Thyroid gland (tissue), 4 donors: ENCODE results near the gene DAND5. TPM values are rescaled to one million over a fixed set of nuclear protein-coding genes. Genes with fewer than 3 reads are reported as not detected.
A peak's percentile ranks its signal among the peaks of the same experiment; 100 is the strongest.

ENCODE experiments used
- DNase-seq, 2 donors: peaks; one replicate each; pipeline ENCODE4 v3.0.0-alpha.2; 2019
- H3K27ac ChIP-seq, 3 donors: fragments of 200-600 bp; sonication (generic); 1 replicate in 2 of 3; 2 replicates in 1 of 3; pipeline ENCODE4 v1.5.1; 2016 to 2019; ENCODE audit warnings: mild to moderate bottlenecking in 1 of 3, moderate library complexity in 1 of 3
- H3K27me3 ChIP-seq: fragments of 200-600 bp; sonication (generic); one replicate; pipeline ENCODE4 v1.5.1; 2019
- H3K36me3 ChIP-seq, 2 donors: fragments of 200-600 bp; sonication (generic); one replicate each; pipeline ENCODE4 v1.5.1; 2016 to 2019
- H3K4me1 ChIP-seq, 2 donors: fragments of 200-600 bp; sonication (generic); one replicate each; pipeline ENCODE4 v1.5.1; 2017 to 2019
- H3K4me3 ChIP-seq, 3 donors: fragments of 200-600 bp; sonication (generic); replicated peaks in 1 of 3; 1 replicate in 2 of 3; 2 replicates in 1 of 3; pipeline ENCODE4 v1.5.1; 2016; ENCODE audit warnings: mild to moderate bottlenecking in 1 of 3
- H3K9me3 ChIP-seq: fragments of 200-600 bp; sonication (generic); one replicate; pipeline ENCODE4 v1.5.1; 2017
- POLR2A ChIP-seq, 2 donors: fragments of 450-650 bp; IDR thresholded peaks; one replicate each; pipeline ENCODE4 v1.6.1; 2017; ENCODE audit warnings: antibody characterized with exemption in 2 of 2, mild to moderate bottlenecking in 2 of 2, moderate library complexity in 1 of 2
- WGBS, 2 donors: methylation state at CpG; one replicate each; pipeline ENCODE4 v1.1.5; 2017; 5-methylcytosine and 5-hydroxymethylcytosine counted together
- intact Hi-C: fragments of 100-400 bp; cut with DNase I; formaldehyde crosslinking; loops from one replicate; pipeline ENCODE4 v1.15.1; 2023
- total RNA-seq, 4 donors: library from RNA; depleted of rRNA; stranded (reverse); fragments of >200 nt; gene quantifications; one replicate each; pipeline ENCODE4 v1.2.3, GENCODE V29; 2016
- TF ChIP-seq, protein P1 (sequence below), 6 experiments: fragments of 200-600 bp in 3 of 6; fragments of 450-650 bp in 3 of 6; sonication (generic) in 3 of 6; IDR thresholded peaks; one replicate each; pipeline ENCODE4 v1.5.1; 2016 to 2019; ENCODE audit warnings: antibody characterized with exemption in 6 of 6, mild to moderate bottlenecking in 2 of 6, inconsistent platforms in 1 of 6, moderate library complexity in 1 of 6

The DAND5 gene
- total RNA-seq, 4 donors from 2014 or later, result 0.40 to 0.45 TPM; not detected in 2

DNA sequence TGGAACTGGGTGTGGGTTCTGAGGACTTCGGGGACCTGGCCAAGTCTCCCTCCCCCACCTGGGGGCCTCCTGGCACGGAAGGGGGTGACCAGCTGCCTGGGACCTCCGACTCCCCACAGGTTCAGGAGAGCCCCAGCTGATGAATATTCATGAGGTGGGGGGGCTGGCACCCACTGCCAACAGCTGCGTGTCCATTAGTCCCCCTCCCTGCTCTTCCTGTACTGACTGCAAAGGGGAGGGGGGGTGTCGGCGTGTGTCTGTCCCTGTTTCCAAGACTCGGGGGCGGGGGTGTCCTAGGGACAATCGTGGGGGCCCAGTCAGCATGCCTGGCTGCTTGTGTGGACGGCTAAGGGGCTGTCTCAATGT is 15.3 kb downstream of the DAND5 start:
- H3K36me3 ChIP-seq, result no peaks in the 10 kb centered on the region
- TF ChIP-seq, protein P1, sequence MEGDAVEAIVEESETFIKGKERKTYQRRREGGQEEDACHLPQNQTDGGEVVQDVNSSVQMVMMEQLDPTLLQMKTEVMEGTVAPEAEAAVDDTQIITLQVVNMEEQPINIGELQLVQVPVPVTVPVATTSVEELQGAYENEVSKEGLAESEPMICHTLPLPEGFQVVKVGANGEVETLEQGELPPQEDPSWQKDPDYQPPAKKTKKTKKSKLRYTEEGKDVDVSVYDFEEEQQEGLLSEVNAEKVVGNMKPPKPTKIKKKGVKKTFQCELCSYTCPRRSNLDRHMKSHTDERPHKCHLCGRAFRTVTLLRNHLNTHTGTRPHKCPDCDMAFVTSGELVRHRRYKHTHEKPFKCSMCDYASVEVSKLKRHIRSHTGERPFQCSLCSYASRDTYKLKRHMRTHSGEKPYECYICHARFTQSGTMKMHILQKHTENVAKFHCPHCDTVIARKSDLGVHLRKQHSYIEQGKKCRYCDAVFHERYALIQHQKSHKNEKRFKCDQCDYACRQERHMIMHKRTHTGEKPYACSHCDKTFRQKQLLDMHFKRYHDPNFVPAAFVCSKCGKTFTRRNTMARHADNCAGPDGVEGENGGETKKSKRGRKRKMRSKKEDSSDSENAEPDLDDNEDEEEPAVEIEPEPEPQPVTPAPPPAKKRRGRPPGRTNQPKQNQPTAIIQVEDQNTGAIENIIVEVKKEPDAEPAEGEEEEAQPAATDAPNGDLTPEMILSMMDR (IDR thresholded peaks at IDR 0.05), result no peak
- intact Hi-C loops, result loop anchor here (5.0 kb wide), 1 partner anchor 48 kb away; no protein-coding TSS in a partner anchor
- no peaks in the 10 kb centered on the region for H3K27me3 ChIP-seq
- no peak for DNase-seq
- peaks cover 4 to 14% of the 10 kb centered on the region in 2 donors for H3K4me1 ChIP-seq
- no peak overlapping the region for H3K4me3 ChIP-seq
- no peaks in the 10 kb centered on the region for H3K9me3 ChIP-seq
- H3K27ac ChIP-seq, result no peak overlapping the region
- WGBS, 2 donors, result 31 to 60% methylated on average over 1 to 7 of the region's 10 CpGs

DNA sequence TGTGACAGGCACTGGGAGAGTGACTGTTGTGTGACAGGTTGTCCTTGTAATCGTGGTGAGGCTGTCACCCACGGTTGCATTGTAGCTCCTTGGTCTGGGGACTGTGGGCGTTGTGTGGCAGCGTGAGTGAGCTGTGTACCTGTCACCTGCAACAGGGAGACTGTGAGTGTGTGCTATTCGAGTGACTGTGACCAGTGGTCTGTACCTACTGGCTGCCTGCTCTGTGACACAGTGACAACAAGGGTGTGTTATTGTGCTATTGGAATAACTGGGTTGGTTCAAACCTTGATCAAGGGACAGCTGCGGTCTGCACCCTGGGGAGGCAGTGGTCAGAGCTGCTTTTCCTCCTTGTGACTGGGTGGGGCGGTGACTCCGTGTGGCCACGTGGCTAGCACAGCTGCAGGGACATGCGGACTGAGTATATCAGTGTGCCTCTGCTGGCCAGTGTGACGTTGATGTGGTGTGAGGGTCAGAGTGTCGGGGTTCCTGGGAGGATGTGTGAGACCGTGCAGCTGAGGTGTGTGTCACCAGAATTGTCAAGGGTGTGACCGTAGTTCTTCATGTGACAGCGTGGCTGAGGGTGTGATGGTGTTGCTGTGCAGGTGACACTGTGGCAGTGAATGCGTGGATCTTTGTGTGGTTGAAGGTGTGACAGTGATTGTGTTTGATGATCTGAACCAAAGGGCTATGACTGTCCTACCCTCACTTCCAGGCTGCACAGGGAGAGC is 15.8 kb downstream of the DAND5 start:
- peak; percentile 48 to 62 for DNase-seq
- Histone ChIP-seq H3K36me3 (no peaks in the 10 kb centered on the region), H3K27me3 (no peaks in the 10 kb centered on the region), H3K27ac (no peak overlapping the region), H3K4me1 (peaks cover 4 to 14% of the 10 kb centered on the region in 2 donors), H3K4me3 (no peak overlapping the region), H3K9me3 (no peaks in the 10 kb centered on the region)
- 60 to 65% methylated on average over 13 to 14 of the region's 16 CpGs for WGBS, 2 donors
- intact Hi-C loops, result loop anchor here (5.0 kb wide), 1 partner anchor 47 kb away; no protein-coding TSS in a partner anchor
- TF ChIP-seq, protein P1 (IDR thresholded peaks at IDR 0.05), result no peak
- TF ChIP-seq POLR2A (IDR thresholded peaks at IDR 0.05), result no peak

DNA sequence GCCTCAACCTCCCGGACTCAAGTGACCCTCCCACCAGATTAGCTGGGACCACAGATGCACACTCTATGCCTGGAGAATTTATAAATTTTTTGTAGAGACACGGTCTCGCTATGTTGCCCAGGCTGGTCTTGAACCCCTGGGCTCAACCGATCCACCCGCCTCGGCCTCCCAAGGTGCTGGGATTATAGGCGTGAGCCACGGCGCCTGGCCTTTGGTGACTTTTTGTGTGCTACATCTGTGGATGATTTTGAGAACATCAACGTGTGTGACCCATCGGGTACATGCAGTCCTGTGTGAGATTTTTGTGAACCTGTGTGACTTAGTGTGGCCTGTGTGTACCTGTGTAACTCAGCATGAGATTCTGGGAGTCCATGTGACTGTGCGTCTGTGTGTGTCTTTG is 17.4 kb downstream of the DAND5 start:
- Histone ChIP-seq H3K9me3 (no peaks in the 10 kb centered on the region), H3K36me3 (no peaks in the 10 kb centered on the region), H3K27ac (no peak overlapping the region), H3K4me3 (no peak overlapping the region), H3K27me3 (no peaks in the 10 kb centered on the region), H3K4me1 (peaks cover 4 to 14% of the 10 kb centered on the region in 2 donors)
- intact Hi-C loops, result loop anchor here (5.0 kb wide), 1 partner anchor 46 kb away; no protein-coding TSS in a partner anchor
- TF ChIP-seq, protein P1 (IDR thresholded peaks at IDR 0.05), result no peak
- no peak for TF ChIP-seq POLR2A (IDR thresholded peaks at IDR 0.05)
- WGBS, 2 donors, result 93 to 95% methylated on average over 4 to 12 of the region's 12 CpGs
- DNase-seq, result no peak

DNA sequence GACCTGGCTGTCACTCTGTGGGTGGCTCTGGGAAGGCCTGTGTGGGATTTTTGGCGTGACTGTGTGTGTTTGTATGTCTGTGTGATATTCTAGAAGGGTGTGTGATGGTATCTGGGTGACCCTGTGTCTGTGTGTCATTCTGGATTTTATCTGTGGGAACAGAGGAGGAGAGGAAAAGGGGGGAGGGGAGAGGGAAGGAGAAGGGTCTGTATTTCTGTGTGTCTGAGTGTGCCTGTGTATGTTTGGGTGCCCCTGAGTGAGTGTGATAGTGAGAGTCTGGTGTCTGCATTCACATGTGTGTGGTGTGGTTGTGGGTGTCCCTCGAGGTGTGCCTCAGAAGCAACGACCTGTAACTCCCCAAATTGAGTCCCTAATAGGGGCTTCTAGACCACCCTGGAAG is 17.8 kb downstream of the DAND5 start:
- Histone ChIP-seq H3K27me3 (no peaks in the 10 kb centered on the region), H3K27ac (no peak overlapping the region), H3K4me1 (peaks cover 4 to 14% of the 10 kb centered on the region in 2 donors), H3K4me3 (no peak overlapping the region), H3K36me3 (no peaks in the 10 kb centered on the region), H3K9me3 (no peaks in the 10 kb centered on the region)
- intact Hi-C loops, result loop anchor here (5.0 kb wide), 1 partner anchor 45 kb away; no protein-coding TSS in a partner anchor
- no peak for DNase-seq
- WGBS, 2 donors, result 71 to 79% methylated on average over 3 of the region's 3 CpGs
- TF ChIP-seq, protein P1 (IDR thresholded peaks at IDR 0.05), result no peak
- TF ChIP-seq POLR2A (IDR thresholded peaks at IDR 0.05), result no peak

DNA sequence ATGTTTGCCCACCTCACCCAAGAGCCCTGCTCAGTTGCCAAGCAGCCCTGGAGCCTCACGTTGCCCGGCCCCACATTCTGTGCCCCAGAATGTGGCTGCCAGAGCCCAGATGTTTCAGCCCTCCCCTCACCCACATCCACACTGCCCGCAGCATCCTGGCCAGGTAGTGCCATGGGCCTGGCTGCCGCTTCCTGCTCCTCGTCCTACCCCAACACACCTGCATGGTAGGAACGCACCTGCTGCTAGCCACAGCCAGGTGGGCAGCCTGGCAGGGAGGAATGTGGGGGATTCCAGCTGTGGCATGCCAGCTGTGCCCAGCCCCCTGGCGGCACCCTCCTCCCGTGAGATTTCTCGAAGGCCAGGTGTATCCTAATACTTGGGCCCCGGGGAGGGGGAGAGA is 18.4 kb downstream of the DAND5 start:
- intact Hi-C loops, result loop anchor here (5.0 kb wide), 1 partner anchor 45 kb away; no protein-coding TSS in a partner anchor
- Histone ChIP-seq H3K9me3 (no peaks in the 10 kb centered on the region), H3K36me3 (no peaks in the 10 kb centered on the region), H3K4me3 (no peak overlapping the region), H3K4me1 (peaks cover 4 to 14% of the 10 kb centered on the region in 2 donors), H3K27me3 (no peaks in the 10 kb centered on the region), H3K27ac (no peak overlapping the region)
- TF ChIP-seq, protein P1 (IDR thresholded peaks at IDR 0.05), result no peak
- TF ChIP-seq POLR2A (IDR thresholded peaks at IDR 0.05), result no peak
- no peak for DNase-seq
- WGBS, 2 donors, result 79 to 81% methylated on average over 5 to 8 of the region's 10 CpGs
